Lower leg skin (tissue), 4 donors: ENCODE data around the gene OR10AD1. TPM values are rescaled to one million over a fixed set of nuclear protein-coding genes. Genes with fewer than 3 reads are reported as not detected.

ENCODE experiments used
- total RNA-seq, 4 donors: library from RNA; depleted of rRNA; stranded (reverse); fragments of >200 nt; gene quantifications; one replicate each; pipeline ENCODE4 v1.1.0, GENCODE V29; 2016

Gene OR10AD1
- total RNA-seq, 4 donors from 2014 or later = not detected

Other genes starting within 250 kb of the OR10AD1 start
- gene TMEM106C, start 239.7 kb downstream of the OR10AD1 start, total RNA-seq = 10 to 100 TPM; 40.9 to 56.7 (median 42.3) TPM
- gene COL2A1, start 198.8 kb downstream of the OR10AD1 start, total RNA-seq = under 1 TPM in 2 of 4 donors, not detected in 2; 0.07 to 0.26 TPM
- gene SENP1, start 97.2 kb downstream of the OR10AD1 start, total RNA-seq = 10 to 100 TPM; 14.3 to 19.4 (median 17.3) TPM
- gene PFKM, start 83.9 kb downstream of the OR10AD1 start, total RNA-seq = 10 to 100 TPM; 15.1 to 28.1 (median 26.0) TPM
- 10 to 100 TPM; 26.5 to 31.0 (median 27.9) TPM for gene ASB8, start 45.8 kb downstream of the OR10AD1 start, total RNA-seq
- under 1 TPM in 3 of 4 donors, not detected in 1; 0.13 to 0.36 (median 0.22) TPM for gene CCDC184, start 19.6 kb downstream of the OR10AD1 start, total RNA-seq
- 10 to 100 TPM in 3 of 4 donors, 1 to 10 TPM in 1; 7.8 to 14.1 (median 12.1) TPM for gene ZNF641, start 147.6 kb upstream of the OR10AD1 start, total RNA-seq